ENCODE measurements around the gene AGAP1.
A peak's percentile ranks its signal among the peaks of the same experiment; 100 is the strongest.

AGAP1 gene

DNA sequence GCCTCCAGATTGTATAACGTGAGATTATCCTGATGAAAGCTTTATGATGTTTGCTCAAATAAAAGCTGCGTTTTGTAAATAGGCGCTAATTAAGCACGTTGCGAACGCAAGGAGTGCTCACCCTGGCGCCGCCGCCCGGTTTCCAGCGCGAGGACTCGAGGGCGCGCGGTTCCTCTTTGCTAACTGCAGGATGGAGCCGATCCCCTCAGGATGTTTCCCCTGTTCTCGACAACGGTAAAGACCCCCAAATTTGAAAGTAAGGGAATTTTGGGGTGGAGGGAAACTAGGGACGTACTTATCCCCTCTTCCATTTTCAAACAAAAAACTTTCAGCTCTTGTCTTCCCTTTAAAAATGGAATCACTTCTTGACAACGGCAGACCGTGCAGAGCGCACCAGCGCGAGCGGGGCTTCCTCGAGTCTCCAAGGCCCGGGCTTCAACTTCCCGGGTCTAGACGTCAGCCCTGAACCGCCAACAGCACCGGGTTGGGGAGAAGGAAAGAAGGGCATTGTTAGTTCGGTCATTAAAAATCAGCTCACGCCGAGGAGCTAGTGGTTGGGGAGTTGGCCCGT, 675.4 kb downstream of the AGAP1 start:
- peak; percentile 42 for DNase-seq

- peak; percentile 29 for DNase-seq
Measured at GRCh38 chr2:236169741-236170589, 676.1 kb downstream of the AGAP1 start.

DNA sequence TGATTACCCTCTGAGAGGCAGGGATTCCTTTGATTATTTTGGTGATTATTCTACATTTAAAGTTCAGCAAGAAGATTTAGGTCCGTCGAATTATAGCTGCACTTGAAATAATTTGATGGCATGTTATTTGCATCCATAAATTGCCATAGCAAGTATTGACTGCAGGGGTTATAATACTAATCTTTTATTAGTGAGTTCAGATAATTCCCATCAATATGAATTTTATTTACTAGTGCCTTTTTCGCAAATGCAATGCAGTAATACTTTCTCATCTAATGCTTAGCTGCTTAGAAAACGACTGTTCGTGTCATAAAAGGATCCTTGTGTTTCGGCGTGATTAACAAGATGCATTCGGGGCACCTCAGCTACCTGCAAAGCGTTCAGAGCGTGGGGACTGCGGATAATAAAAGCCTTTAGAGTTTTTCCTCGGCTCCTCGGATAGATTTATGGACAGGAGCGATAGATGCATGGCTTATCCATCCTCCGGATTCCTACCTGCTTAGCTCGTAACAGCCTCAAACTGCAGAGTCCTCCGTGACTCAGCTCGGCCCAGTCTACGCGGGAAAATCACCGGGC, 676.8 kb downstream of the AGAP1 start:
- DNase-seq = no peak

- DNase-seq = no peak
Measured at GRCh38 chr2:236171181-236171679, 677.4 kb downstream of the AGAP1 start.

DNA sequence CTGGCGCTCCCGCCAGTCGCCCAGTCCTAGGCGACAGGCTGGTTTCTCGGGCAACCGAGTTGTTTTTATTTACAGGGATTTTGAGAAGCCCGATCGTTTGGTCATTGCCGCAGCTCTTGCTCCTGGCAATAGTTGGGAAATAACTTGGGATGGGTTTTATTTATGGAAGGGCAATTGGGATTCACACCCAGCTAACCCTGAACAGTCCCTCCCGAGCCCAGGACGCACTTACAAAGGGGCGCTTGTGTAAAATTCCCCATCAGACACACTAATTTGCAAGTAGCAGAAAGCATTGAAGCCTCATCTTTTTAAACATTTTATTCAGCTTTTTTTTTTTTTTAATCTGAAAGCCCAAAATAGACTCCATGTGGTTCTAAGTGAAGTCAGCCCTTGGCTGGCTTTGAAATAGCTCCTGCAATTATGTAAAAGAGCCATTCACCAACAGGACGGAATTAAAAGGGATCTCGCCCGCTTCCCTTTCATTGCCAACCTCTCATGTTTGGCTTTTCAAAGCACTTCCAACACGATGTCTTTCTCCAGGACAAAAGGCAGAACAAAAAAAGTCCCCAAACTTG, 677.9 kb downstream of the AGAP1 start:
- peak; percentile 80 for DNase-seq

DNA sequence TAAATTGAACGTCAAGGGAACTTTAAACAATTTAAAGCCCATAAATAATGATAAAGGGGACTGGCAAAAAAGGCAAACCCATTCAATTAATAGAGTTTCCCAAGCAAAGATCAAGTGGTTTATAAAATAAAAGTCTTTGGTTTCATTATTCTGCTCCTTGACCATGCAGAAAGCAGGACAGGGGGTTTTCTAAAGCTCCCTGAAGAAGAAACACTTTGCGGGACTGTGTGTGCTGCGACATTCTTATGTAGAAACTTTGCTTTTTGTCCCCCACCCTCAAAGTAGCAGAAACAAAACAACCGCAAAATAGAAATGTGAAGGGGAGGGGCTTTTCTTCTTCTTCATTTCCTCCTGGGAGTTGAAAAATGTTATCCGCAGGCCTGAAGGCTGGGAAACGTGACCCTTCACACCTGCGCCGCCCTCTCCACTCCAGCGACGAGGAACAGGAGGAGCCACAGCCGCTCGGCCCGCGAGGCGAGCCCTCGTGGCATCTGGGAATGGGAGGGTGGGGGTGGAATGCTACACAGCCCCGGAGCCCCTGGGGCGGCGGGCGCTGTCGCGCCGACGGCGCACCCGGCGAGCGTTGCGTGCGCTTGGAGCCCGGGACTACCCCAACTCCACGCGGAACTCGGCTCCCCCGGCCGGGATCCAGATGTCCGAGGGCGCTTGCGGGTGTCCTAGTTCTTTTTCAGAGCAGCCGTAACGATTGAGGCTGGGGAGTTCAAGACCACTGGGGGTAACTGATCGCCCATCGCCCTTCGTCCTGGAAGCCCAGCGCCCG, 678.6 kb downstream of the AGAP1 start:
- DNase-seq = no peak

DNA sequence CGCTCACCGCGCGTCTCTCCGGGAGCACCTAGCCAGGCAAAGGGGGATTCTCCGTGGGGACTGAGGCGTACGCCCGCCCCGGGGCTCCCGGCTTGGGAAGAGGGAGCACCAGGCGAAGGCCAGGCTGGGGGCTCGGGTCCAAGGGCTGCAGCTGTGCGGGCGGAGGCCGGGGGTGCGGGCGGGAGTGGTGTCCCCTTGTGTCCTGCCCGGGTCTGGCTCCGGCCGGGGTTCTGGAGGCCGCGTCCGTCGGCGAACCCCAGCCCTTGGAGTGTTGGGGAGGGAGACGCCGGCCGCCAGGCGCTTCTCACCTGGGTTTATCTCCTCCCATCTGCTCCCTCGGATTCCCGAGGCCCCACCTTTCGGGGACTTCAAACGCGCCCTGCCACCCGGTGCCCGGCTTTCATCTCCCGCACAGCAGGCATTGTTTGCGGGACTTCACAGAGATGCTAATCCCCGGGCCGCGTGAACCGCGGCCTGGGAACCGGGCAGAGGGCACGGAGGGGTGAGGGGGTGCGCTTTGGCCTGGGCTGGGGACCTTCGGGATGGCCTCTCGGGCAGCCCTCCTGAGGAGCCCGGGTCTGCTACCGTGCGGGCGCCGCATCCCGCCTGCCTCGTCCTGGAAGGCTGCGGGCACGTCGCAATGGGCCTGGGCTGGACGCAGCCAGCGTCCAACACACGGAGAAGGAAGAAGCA, 679.3 kb downstream of the AGAP1 start:
- DNase-seq = no peak

DNA sequence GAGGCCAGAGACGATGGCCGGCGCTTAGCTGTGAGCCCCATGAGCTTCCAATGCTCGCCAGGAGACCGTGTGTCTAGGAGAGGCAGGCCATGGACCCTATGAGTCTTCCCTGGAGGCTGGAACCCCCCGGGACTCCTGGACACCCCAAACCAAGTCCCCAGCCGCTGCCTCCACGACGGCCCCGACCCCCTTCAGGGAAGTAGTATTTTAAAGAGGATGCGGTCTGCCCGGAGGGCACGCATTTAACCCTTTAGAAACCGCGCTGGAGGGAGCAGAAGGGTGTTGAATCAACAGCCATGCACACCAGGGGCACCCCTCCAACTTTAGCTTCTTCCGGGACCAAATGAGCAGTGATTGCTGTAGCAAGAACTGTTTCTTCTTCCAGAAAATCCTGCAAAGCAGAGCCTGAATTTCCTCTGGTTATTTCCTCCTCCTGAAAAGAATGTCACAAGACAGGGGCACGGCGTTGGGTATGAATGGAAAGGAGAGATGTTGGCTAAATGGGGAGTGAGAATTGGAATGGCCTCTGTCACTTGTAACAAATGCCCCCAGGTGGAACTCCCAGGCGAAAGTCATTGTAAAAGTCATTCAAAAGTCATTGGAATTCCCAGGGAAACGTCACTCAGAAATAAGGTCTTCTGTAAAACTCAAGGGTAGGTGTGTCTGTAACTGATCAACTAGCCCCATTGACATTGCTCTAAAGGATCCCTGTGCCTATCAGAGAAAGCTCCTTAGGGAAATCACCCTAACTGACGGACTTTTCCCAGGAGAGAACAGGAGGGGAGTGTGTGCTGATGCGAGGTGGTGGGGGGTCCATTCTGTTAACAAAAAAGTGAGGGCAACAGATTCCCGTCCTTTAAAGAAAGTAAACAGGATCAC, 680.1 kb downstream of the AGAP1 start:
- DNase-seq = no peak

GRCh38 chr2:236175548-236176150, 681.8 kb downstream of the AGAP1 start:
- DNase-seq = no peak

- no peak for DNase-seq
Measured at GRCh38 chr2:236176417-236176816, 682.6 kb downstream of the AGAP1 start.

- no peak for DNase-seq
Measured at GRCh38 chr2:236176951-236177350, 683.1 kb downstream of the AGAP1 start.

- DNase-seq = no peak
Measured at GRCh38 chr2:236177604-236177966, 683.7 kb downstream of the AGAP1 start.

DNA sequence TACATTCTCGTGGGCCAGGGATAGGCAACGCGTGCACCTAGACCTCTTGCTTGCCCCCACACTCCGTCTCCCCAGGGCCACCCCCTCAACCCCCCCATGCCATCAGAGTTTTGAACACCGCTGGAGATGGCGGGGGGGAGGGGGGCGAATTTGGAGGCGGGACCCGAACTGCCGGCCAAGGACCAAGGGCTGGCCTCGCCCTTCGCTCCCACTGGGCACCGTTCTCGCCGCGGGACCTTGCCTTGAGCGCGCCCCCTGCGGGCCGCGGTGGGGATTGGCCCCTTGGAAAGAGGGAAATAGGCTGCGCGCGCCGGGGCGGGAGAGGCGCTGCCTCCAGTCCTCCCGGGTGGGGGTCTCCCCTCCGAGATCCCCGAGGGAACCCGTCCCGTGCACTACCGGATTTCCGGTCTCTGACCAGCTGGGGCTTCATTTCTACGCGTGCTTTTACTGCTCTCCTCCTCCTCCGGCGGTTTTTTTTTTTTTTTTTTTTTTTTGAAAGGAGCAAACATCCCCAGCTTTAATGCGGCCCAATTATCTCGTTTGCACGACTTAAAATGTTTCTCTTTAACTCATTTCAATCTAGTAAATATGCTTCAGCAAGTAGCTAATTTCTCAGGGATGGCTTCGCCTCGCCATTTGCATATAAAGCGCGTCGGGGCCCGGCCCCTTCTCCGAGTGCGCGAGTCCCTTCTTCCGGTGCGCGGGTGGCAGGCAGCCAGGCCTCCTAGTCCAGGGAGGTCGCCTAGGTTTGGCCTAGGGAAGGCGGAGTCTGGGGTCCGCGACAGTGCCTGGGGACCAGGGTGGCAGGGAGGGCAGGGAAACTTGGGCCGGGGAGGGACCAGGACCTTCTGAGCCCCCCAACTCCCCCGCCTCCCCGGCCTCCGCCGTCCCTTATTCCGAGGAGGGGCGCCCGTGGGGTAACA, 684.4 kb downstream of the AGAP1 start:
- peak; percentile 56 for DNase-seq

DNA sequence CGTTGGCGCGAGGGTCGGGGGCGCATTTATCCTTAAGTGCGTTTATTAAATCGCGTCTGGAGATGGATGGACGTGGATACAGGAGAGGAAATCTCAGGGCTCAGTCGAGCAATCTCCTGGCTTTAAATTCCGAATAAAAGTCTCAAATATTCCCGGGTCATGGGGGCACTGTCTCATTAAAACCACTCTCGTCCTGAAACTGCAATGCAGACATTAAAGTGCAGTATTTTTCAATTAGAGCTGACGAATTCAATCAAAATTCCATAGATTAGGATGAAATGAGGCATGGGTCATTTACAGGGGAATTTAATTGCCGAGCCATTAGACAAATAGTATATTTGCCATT, 685.0 kb downstream of the AGAP1 start:
- DNase-seq = no peak

DNA sequence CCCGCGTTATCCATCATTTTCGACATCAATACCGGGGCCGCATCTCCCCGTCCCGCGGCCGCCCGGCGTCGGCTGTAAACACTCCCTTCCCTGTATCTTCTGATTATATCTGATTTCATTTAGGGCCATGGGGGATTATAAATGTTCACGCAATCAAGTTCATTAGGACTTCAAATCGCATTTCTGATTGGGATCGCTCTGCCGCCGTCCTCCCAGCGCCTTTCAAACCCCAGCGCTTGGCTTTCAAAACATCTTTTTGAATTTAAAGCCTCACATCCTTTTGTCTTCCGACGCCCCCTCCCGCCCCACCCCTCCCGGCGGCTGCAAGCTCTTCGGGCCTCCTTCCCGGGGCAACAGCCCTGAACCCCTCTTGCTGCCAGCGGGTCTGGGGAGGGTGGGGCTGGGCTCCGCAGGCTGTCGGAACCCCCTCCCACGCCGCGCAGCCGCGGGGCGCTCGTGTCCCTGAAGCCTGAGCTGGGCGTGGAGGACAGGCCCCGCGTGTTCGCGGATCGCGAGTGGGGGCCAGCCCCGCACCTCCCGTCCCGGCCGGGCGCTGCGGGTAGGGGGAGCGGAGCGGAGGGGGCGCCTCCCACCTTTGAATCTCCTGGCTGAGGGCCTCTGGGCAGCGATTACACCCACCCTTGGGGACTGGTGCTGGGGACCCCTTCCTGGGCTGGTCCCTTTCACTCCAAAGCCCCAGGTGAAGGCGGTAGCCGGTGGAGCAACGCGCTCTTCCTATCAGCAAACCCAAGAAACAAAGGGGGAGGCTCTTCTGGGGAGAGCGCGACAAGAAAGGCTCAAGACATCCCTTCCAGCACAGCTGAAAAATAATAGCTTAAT, 685.6 kb downstream of the AGAP1 start:
- DNase-seq = no peak

GRCh38 chr2:236180076-236180816, 686.4 kb downstream of the AGAP1 start:
- DNase-seq = no peak

- peak; percentile 45 for DNase-seq
Measured at GRCh38 chr2:236180831-236181453, 687.1 kb downstream of the AGAP1 start.
